IPS DF 6.9 (cell line): ENCODE data around the gene CHD3.
A peak's percentile ranks its signal among the peaks of the same experiment; 100 is the strongest.

Source experiments
- DNase-seq: peaks from one replicate; pipeline ENCODE4 v3.0.0-alpha.2; 2013; ENCODE audit warnings: low read depth, low spot score
- H3K27ac ChIP-seq: one replicate; pipeline ENCODE4 v1.5.1; 2013; ENCODE audit warnings: low read length, control low read depth
- H3K27me3 ChIP-seq: 2 replicates; pipeline ENCODE4 v1.6.1; 2013; ENCODE audit warnings: mild to moderate bottlenecking, low read length; ENCODE audit not compliant: control insufficient read depth, insufficient read depth
- H3K36me3 ChIP-seq: 2 replicates; pipeline ENCODE4 v1.6.1; 2013; ENCODE audit warnings: low read length; ENCODE audit not compliant: control insufficient read depth, insufficient read depth
- H3K4me1 ChIP-seq: 2 replicates; pipeline ENCODE4 v1.6.1; 2013; ENCODE audit warnings: low read length; ENCODE audit not compliant: control insufficient read depth, insufficient read depth
- H3K4me3 ChIP-seq: 2 replicates; pipeline ENCODE4 v1.5.1; 2013; ENCODE audit warnings: mild to moderate bottlenecking, low read length
- H3K9me3 ChIP-seq: 2 replicates; pipeline ENCODE4 v1.6.1; 2013; ENCODE audit warnings: low read length, inconsistent platforms; ENCODE audit not compliant: control insufficient read depth, insufficient read depth
- WGBS: extraction: QIAGEN DNeasy Blood & Tissue Kit; methylation state at CpG from one replicate; pipeline ENCODE4 v1.1.7; 2013; ENCODE audit warnings: mixed read lengths, missing lambda C conversion rate; ENCODE audit not compliant: insufficient read length, insufficient coverage; 5-methylcytosine and 5-hydroxymethylcytosine counted together

CHD3 gene

GRCh38 chr17:7897773-7898172, 9.2 kb downstream of the CHD3 start:
- no peaks in the 10 kb centered on the region for H3K9me3 ChIP-seq
- 0 out of 2 replicates have a peak, but pooled peaks cover 3% of the 10 kb centered on the region for H3K36me3 ChIP-seq
- H3K27me3 ChIP-seq = no peaks in the 10 kb centered on the region
- no peak for DNase-seq
- H3K4me1 ChIP-seq = no peaks in the 10 kb centered on the region
- no CpG with 5 or more reads among the region's 6 CpGs for WGBS
- H3K27ac ChIP-seq = no peak overlapping the region
- H3K4me3 ChIP-seq = no peak overlapping the region

- H3K36me3 ChIP-seq = peaks cover 5% of the 10 kb centered on the region; the same call in 1 of the 2 replicates
- H3K27ac ChIP-seq = no peak overlapping the region
- no peak overlapping the region for H3K4me3 ChIP-seq
- H3K27me3 ChIP-seq = no peaks in the 10 kb centered on the region
- no peak for DNase-seq
- no peaks in the 10 kb centered on the region for H3K4me1 ChIP-seq
- no peaks in the 10 kb centered on the region for H3K9me3 ChIP-seq
- WGBS = no CpG with 5 or more reads among the region's 22 CpGs
Observed at GRCh38 chr17:7903154-7904103, 14.8 kb downstream of the CHD3 start.

- no peak overlapping the region for H3K4me3 ChIP-seq
- no peaks in the 10 kb centered on the region for H3K27me3 ChIP-seq
- H3K4me1 ChIP-seq = no peaks in the 10 kb centered on the region
- peaks cover 2% of the 10 kb centered on the region for H3K36me3 ChIP-seq
- no peaks in the 10 kb centered on the region for H3K9me3 ChIP-seq
- no peak overlapping the region for H3K27ac ChIP-seq
- no peak for DNase-seq
- WGBS = no CpG with 5 or more reads among the region's 29 CpGs
Observed at GRCh38 chr17:7909089-7909488, 20.5 kb downstream of the CHD3 start.

GRCh38 chr17:7910281-7910680, 21.7 kb downstream of the CHD3 start:
- DNase-seq = no peak
- Histone ChIP-seq H3K9me3 (no peaks in the 10 kb centered on the region), H3K27me3 (peaks cover 2% of the 10 kb centered on the region; the same call in 1 of the 2 replicates), H3K4me1 (0 out of 2 replicates have a peak, but pooled peaks cover 1% of the 10 kb centered on the region), H3K36me3 (no peaks in the 10 kb centered on the region; the same call in 1 of the 2 replicates), H3K4me3 (no peak overlapping the region), H3K27ac (no peak overlapping the region)
- no CpG with 5 or more reads among the region's 15 CpGs for WGBS

DNA sequence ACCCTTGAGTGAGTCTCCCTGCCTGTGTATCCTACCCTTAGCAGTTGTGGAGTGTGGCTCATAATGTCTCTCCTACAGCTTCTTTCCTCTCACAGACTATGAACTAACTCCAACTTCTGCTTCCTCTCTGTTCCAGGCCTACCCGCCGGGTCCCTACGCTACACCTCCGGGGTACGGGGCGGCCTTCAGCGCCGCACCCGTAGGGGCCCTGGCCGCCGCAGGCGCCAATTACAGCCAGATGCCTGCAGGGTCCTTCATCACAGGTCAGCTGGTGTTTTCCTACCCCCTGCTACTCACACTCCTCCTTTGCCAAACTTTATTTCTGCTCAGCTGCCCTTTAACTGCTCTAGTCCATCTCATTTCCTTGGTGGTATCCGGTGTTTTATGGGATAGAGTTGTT, 22.1 kb downstream of the CHD3 start:
- Histone ChIP-seq H3K4me3 (no peak overlapping the region), H3K9me3 (no peaks in the 10 kb centered on the region), H3K4me1 (0 out of 2 replicates have a peak, but pooled peaks cover 2% of the 10 kb centered on the region), H3K27ac (no peak overlapping the region), H3K36me3 (no peaks in the 10 kb centered on the region; the same call in 1 of the 2 replicates), H3K27me3 (peaks cover 2% of the 10 kb centered on the region; the same call in 1 of the 2 replicates)
- DNase-seq = no peak
- no CpG with 5 or more reads among the region's 13 CpGs for WGBS

DNA sequence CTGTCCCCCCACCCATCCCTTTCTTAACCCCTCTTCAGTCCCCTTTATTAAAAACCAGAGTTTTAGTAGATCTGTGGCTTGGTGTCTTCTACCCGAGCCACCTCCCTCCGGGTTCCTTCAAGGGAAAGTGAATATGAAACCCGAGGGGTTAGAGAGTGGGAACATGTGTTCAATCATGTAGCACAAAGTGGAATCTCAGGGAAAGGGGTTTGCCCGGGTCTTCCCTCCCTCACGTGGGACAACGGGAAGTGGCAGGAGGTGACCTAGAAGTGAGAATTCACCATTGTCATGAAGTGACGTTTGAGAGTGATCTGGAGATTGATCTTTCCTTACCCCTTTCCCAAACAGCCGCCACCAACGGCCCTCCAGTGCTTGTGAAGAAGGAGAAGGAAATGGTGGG, 22.5 kb downstream of the CHD3 start:
- H3K27ac ChIP-seq = no peak overlapping the region
- no peaks in the 10 kb centered on the region; the same call in 1 of the 2 replicates for H3K36me3 ChIP-seq
- H3K9me3 ChIP-seq = no peaks in the 10 kb centered on the region
- WGBS = no CpG with 5 or more reads among the region's 9 CpGs
- no peak for DNase-seq
- peaks cover 2% of the 10 kb centered on the region; the same call in 1 of the 2 replicates for H3K27me3 ChIP-seq
- no peak overlapping the region for H3K4me3 ChIP-seq
- H3K4me1 ChIP-seq = 0 out of 2 replicates have a peak, but pooled peaks cover 2% of the 10 kb centered on the region

DNA sequence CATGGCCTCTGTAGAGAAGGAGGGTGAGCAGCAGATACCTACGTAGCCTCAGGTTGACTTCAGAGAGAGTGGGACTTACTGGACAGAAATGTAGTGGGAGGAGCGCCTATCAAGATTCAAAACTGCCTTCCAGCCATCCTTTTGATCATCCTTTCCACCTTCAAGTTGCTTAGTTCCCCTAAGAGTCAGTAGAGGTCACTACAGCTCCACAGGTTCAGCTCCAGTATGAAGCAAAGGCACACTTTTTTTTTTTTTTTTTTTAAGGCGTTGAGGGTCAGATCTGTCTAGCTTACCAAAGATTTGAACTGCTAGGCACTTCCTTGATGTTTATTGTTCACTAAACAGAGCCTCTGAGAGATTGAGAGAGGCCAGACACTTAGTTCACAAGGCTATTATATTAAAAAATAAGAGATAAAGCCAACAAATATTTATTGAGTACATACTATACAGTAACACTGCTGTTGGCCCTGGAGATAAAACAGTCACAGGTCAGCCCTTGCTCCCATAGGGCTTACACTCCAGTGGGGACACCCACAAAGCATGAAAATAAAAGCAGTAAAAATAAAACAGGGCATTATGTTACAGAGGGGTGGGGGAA, 24.4 kb downstream of the CHD3 start:
- Histone ChIP-seq H3K9me3 (no peaks in the 10 kb centered on the region), H3K36me3 (no peaks in the 10 kb centered on the region; the same call in 1 of the 2 replicates), H3K27ac (no peak overlapping the region), H3K4me3 (no peak overlapping the region), H3K27me3 (peaks cover 10% of the 10 kb centered on the region), H3K4me1 (peaks cover 4% of the 10 kb centered on the region; the same call in 1 of the 2 replicates)
- no CpG with 5 or more reads among the region's 3 CpGs for WGBS
- no peak for DNase-seq

DNA sequence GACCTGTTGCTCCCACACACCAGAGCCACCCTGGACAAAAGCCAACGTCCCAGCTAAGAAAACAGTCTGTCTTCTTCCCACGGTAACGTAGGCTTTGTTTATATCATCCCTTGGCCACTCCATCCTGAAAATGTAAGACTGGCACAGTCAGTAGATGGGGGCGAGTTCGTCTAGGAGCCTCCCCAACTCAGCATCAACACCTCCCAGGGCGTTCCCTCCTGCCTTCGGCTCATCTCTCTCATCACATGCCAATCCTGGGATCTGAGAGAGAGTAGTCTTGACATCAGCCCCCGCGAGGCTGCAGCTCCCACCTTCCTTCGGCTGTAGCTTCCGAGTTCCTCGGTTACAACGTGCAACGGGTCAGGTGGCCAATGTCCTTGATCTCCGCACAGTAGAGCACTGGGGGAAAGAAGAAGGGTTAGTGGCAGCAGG, 26.6 kb downstream of the CHD3 start:
- no CpG with 5 or more reads among the region's 15 CpGs for WGBS
- Histone ChIP-seq H3K4me1 (peaks cover 4% of the 10 kb centered on the region; the same call in 1 of the 2 replicates), H3K9me3 (no peaks in the 10 kb centered on the region), H3K36me3 (no peaks in the 10 kb centered on the region; the same call in 1 of the 2 replicates), H3K4me3 (peak overlapping the region; percentile 41; the same call in 1 of the 2 replicates), H3K27ac (no peak overlapping the region), H3K27me3 (peaks cover 10% of the 10 kb centered on the region)
- DNase-seq = no peak

- WGBS = no CpG with 5 or more reads among the region's 100 CpGs
- no peak within 1 kb of the TSS for H3K27ac ChIP-seq
Observed at GRCh38 chr17:7915611-7916384, 27.2 kb downstream of the CHD3 start, which contains the start of gene RNF227. TSS of gene RNF227 (minus strand) at chr17:7916289. CDS start at chr17:7916195, 94 bp downstream.

GRCh38 chr17:7916385-7916682, 27.7 kb downstream of the CHD3 start:
- H3K4me3 ChIP-seq = peak overlapping the region; percentile 27; the same call in 1 of the 2 replicates
- no peak for DNase-seq
- no peak overlapping the region for H3K27ac ChIP-seq
- no peaks in the 10 kb centered on the region for H3K9me3 ChIP-seq
- no CpG with 5 or more reads among the region's 15 CpGs for WGBS
- peaks cover 11% of the 10 kb centered on the region for H3K27me3 ChIP-seq
- no peaks in the 10 kb centered on the region for H3K36me3 ChIP-seq
- peaks cover 4% of the 10 kb centered on the region; the same call in 1 of the 2 replicates for H3K4me1 ChIP-seq

More at GRCh38 chr17:7915611-7916384, 27.2 kb downstream of the CHD3 start, which contains the start of gene RNF227:
- H3K36me3 ChIP-seq = no peaks in the 10 kb centered on the region
- no peaks in the 10 kb centered on the region for H3K9me3 ChIP-seq
- peaks cover 4% of the 10 kb centered on the region; the same call in 1 of the 2 replicates for H3K4me1 ChIP-seq
- H3K27me3 ChIP-seq = peaks cover 10% of the 10 kb centered on the region
- H3K4me3 ChIP-seq = peak within 1 kb of the TSS; percentile 41; the same call in 1 of the 2 replicates
- no peak for DNase-seq
